ENCODE results near the gene UGP2.
A peak's percentile ranks its signal among the peaks of the same experiment; 100 is the strongest.

UGP2 gene

DNA sequence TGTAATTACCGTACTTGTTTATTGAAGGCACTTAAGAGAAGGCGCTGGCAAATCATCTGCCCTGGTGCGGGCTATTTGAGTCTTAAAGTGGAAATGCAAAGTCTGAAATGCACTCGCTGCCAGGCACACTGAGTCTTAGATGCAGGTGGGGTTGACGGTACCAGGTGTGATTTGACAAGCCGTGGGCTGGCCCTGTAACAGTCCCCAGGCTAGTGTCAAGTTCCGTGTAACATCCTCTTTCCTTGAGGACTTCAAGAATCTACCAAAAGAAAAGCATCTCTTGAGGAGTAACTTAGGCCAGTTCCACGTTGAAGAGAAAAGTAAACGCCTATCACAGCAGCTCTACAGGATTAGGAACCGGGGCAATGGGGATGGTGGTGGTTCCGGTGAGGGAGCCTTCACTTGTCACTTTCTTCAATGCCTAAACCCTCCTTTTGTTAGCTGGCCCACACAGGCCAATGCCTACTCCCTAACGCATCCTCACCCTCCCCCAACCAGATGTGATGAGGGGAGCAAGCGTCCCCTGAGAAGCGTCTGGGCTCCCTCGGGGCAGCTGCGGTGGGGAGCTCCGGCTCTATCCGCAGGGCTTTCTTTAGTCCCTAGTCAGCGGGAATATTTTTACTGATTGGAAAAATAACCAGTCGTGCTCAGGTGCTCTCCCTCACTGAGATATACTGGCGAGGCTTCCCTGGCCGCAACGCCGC is 1.5 kb upstream of the UGP2 start:
- no peak for TF ChIP-seq CTCF (IDR thresholded peaks at IDR 0.05; ENCODE audit: control insufficient read depth, insufficient read depth, low read depth, low read length, missing control alignments)
- H3K4me3 ChIP-seq (ENCODE audit: control insufficient read depth, low read depth, low read length): peak overlapping the region; percentile 97
- DNase-seq (ENCODE audit: low read depth): no peak

- no peak for TF ChIP-seq CTCF (IDR thresholded peaks at IDR 0.05; ENCODE audit: control insufficient read depth, insufficient read depth, low read depth, low read length, missing control alignments)
- H3K4me3 ChIP-seq (ENCODE audit: control insufficient read depth, low read depth, low read length): peak overlapping the region; percentile 97
- peak; percentile 90 for DNase-seq (ENCODE audit: low read depth)
These were observed 877 bp upstream of the UGP2 start for GRCh38 chr2:63840785-63841253.

GRCh38 chr2:63842149-63843061 is 709 bp downstream of the UGP2 start:
- no peak for TF ChIP-seq CTCF (IDR thresholded peaks at IDR 0.05; ENCODE audit: control insufficient read depth, insufficient read depth, low read depth, low read length, missing control alignments)
- peak; percentile 25 for DNase-seq (ENCODE audit: low read depth)
- H3K4me3 ChIP-seq (ENCODE audit: control insufficient read depth, low read depth, low read length): peak overlapping the region; percentile 97

- H3K4me3 ChIP-seq (ENCODE audit: control insufficient read depth, low read depth, low read length): peak overlapping the region; percentile 97
- DNase-seq (ENCODE audit: low read depth): no peak
- no peak for TF ChIP-seq CTCF (IDR thresholded peaks at IDR 0.05; ENCODE audit: control insufficient read depth, insufficient read depth, low read depth, low read length, missing control alignments)
These were observed 1.4 kb downstream of the UGP2 start for GRCh38 chr2:63843093-63843492.

- H3K4me3 ChIP-seq (ENCODE audit: control insufficient read depth, low read depth, low read length): no peak overlapping the region; the same call in 1 of the 2 replicates
- TF ChIP-seq CTCF (IDR thresholded peaks at IDR 0.05; ENCODE audit: control insufficient read depth, insufficient read depth, low read depth, low read length, missing control alignments): no peak
- no peak for DNase-seq (ENCODE audit: low read depth)
These were observed 2.1 kb downstream of the UGP2 start for GRCh38 chr2:63843791-63844190.

GRCh38 chr2:63844616-63845015 is 2.9 kb downstream of the UGP2 start:
- no peak for TF ChIP-seq CTCF (IDR thresholded peaks at IDR 0.05; ENCODE audit: control insufficient read depth, insufficient read depth, low read depth, low read length, missing control alignments)
- H3K4me3 ChIP-seq (ENCODE audit: control insufficient read depth, low read depth, low read length): no peak overlapping the region
- DNase-seq (ENCODE audit: low read depth): no peak

Measured in AG09309 (cell line).